ENCODE data around the gene NUDT8.

The NUDT8 gene

GRCh38 chr11:67652965-67653845, 23.5 kb upstream of the NUDT8 start:
- DNase-seq (ENCODE audit: low read depth, low spot score): no peak
- H3K9me3 ChIP-seq (ENCODE audit: low read depth, low read length): no peaks in the 10 kb centered on the region; the same call in 1 of the 2 replicates
- TF ChIP-seq FOXP2 (optimal IDR thresholded peaks at IDR 0.05; ENCODE audit: control extremely low read depth, extremely low read length, insufficient read depth): no peak
- TF ChIP-seq EZH2 (IDR thresholded peaks at IDR 0.05): no peak
- TF ChIP-seq POLR2AphosphoS5 (IDR thresholded peaks at IDR 0.05; ENCODE audit: borderline replicate concordance, low read depth, low read length): no peak
- peak overlapping the region; percentile 40; the same call in 1 of the 2 replicates for H3K4me3 ChIP-seq
- H3K27ac ChIP-seq: peak overlapping the region; percentile 56; the same call in 1 of the 2 replicates
- no peaks in the 10 kb centered on the region for H3K36me3 ChIP-seq (ENCODE audit: insufficient read depth, low read length)
- H3K9ac ChIP-seq (ENCODE audit: insufficient read length): no peak overlapping the region

GRCh38 chr11:67651976-67652781, 22.4 kb upstream of the NUDT8 start:
- H3K9me3 ChIP-seq (ENCODE audit: low read depth, low read length): no peaks in the 10 kb centered on the region; the same call in 1 of the 2 replicates
- peak overlapping the region; percentile 56; the same call in 1 of the 2 replicates for H3K27ac ChIP-seq
- DNase-seq (ENCODE audit: low read depth, low spot score): peak; percentile 53
- TF ChIP-seq POLR2AphosphoS5 (IDR thresholded peaks at IDR 0.05; ENCODE audit: borderline replicate concordance, low read depth, low read length): no peak; the same call in 1 of the 2 replicates
- no peak for TF ChIP-seq FOXP2 (optimal IDR thresholded peaks at IDR 0.05; ENCODE audit: control extremely low read depth, extremely low read length, insufficient read depth)
- TF ChIP-seq EZH2 (IDR thresholded peaks at IDR 0.05): no peak
- no peaks in the 10 kb centered on the region for H3K36me3 ChIP-seq (ENCODE audit: insufficient read depth, low read length)
- H3K9ac ChIP-seq (ENCODE audit: insufficient read length): no peak overlapping the region
- peak overlapping the region; percentile 40 for H3K4me3 ChIP-seq

- Histone ChIP-seq H3K4me3 (peak overlapping the region; percentile 14; the same call in 1 of the 2 replicates), H3K27ac (no peak overlapping the region)
Observed at GRCh38 chr11:67649634-67650510, 20.1 kb upstream of the NUDT8 start.

GRCh38 chr11:67648796-67649613, 19.3 kb upstream of the NUDT8 start:
- H3K27ac ChIP-seq: no peak overlapping the region
- H3K9ac ChIP-seq (ENCODE audit: insufficient read length): no peak overlapping the region
- no peaks in the 10 kb centered on the region for H3K9me3 ChIP-seq (ENCODE audit: low read depth, low read length)
- DNase-seq (ENCODE audit: low read depth, low spot score): no peak
- TF ChIP-seq EZH2 (IDR thresholded peaks at IDR 0.05): no peak
- no peak for TF ChIP-seq POLR2AphosphoS5 (IDR thresholded peaks at IDR 0.05; ENCODE audit: borderline replicate concordance, low read depth, low read length)
- H3K36me3 ChIP-seq (ENCODE audit: insufficient read depth, low read length): no peaks in the 10 kb centered on the region
- H3K4me3 ChIP-seq: no peak overlapping the region

More at GRCh38 chr11:67649634-67650510, 20.1 kb upstream of the NUDT8 start:
- no peak for DNase-seq (ENCODE audit: low read depth, low spot score)
- TF ChIP-seq POLR2AphosphoS5 (IDR thresholded peaks at IDR 0.05; ENCODE audit: borderline replicate concordance, low read depth, low read length) (peak; percentile 20; the same call in 1 of the 2 replicates), EZH2 (IDR thresholded peaks at IDR 0.05) (no peak)
- no peaks in the 10 kb centered on the region for H3K9me3 ChIP-seq (ENCODE audit: low read depth, low read length)
- no peak overlapping the region for H3K9ac ChIP-seq (ENCODE audit: insufficient read length)
- no peaks in the 10 kb centered on the region for H3K36me3 ChIP-seq (ENCODE audit: insufficient read depth, low read length)

GRCh38 chr11:67648140-67648795, 18.5 kb upstream of the NUDT8 start:
- H3K9ac ChIP-seq (ENCODE audit: insufficient read length): no peak overlapping the region
- H3K9me3 ChIP-seq (ENCODE audit: low read depth, low read length): no peaks in the 10 kb centered on the region
- no peak for TF ChIP-seq POLR2AphosphoS5 (IDR thresholded peaks at IDR 0.05; ENCODE audit: borderline replicate concordance, low read depth, low read length)
- TF ChIP-seq FOXP2 (optimal IDR thresholded peaks at IDR 0.05; ENCODE audit: control extremely low read depth, extremely low read length, insufficient read depth): no peak
- TF ChIP-seq EZH2 (IDR thresholded peaks at IDR 0.05): no peak
- H3K4me3 ChIP-seq: no peak overlapping the region
- no peak for DNase-seq (ENCODE audit: low read depth, low spot score)
- H3K36me3 ChIP-seq (ENCODE audit: insufficient read depth, low read length): no peaks in the 10 kb centered on the region
- no peak overlapping the region for H3K27ac ChIP-seq

- H3K4me3 ChIP-seq: no peak overlapping the region
- H3K27ac ChIP-seq: no peak overlapping the region
- H3K36me3 ChIP-seq (ENCODE audit: insufficient read depth, low read length): no peaks in the 10 kb centered on the region
- TF ChIP-seq FOXP2 (optimal IDR thresholded peaks at IDR 0.05; ENCODE audit: control extremely low read depth, extremely low read length, insufficient read depth) (no peak), POLR2AphosphoS5 (IDR thresholded peaks at IDR 0.05; ENCODE audit: borderline replicate concordance, low read depth, low read length) (no peak), EZH2 (IDR thresholded peaks at IDR 0.05) (no peak)
- no peaks in the 10 kb centered on the region for H3K9me3 ChIP-seq (ENCODE audit: low read depth, low read length)
- no peak for DNase-seq (ENCODE audit: low read depth, low spot score)
- H3K9ac ChIP-seq (ENCODE audit: insufficient read length): no peak overlapping the region
Observed at GRCh38 chr11:67647471-67647870, 17.7 kb upstream of the NUDT8 start.
